Gastroesophageal sphincter (tissue), 4 donors: ENCODE measurements around the gene DNASE1. TPM values are rescaled to one million over a fixed set of nuclear protein-coding genes. Genes with fewer than 3 reads are reported as not detected.

Experiments used
- ATAC-seq: fragments of 150-250 bp; one replicate; pipeline ENCODE4 v1.9.1; 2016; ENCODE audit warnings: mild to moderate bottlenecking, moderate library complexity
- H3K27ac ChIP-seq, 4 donors: fragments of 200-600 bp; sonication (generic) in 3 of 4; 1 replicate in 3 of 4; 2 replicates in 1 of 4; pipeline ENCODE4 v1.5.1; 2016 to 2019
- H3K27me3 ChIP-seq: fragments of 200-600 bp; sonication (generic); one replicate; pipeline ENCODE4 v1.5.1; 2019
- H3K36me3 ChIP-seq, 2 donors: fragments of 200-600 bp; sonication (generic); one replicate each; pipeline ENCODE4 v1.5.1; 2019; ENCODE audit warnings: control low read depth in 1 of 2
- H3K4me1 ChIP-seq, 3 donors: fragments of 200-600 bp; sonication (generic); 1 replicate in 2 of 3; 2 replicates in 1 of 3; pipeline ENCODE4 v1.5.1; 2016 to 2019; ENCODE audit warnings: control low read depth in 2 of 3
- H3K4me3 ChIP-seq, 2 donors: fragments of 200-600 bp; sonication (generic); one replicate each; pipeline ENCODE4 v1.5.1; 2019; ENCODE audit warnings: mild to moderate bottlenecking in 1 of 2, moderate library complexity in 1 of 2
- H3K9me3 ChIP-seq, 3 donors: fragments of 200-600 bp; sonication (generic); one replicate each; pipeline ENCODE4 v1.5.1; 2017 to 2019; ENCODE audit warnings: control low read depth in 2 of 3
- CTCF ChIP-seq, 4 experiments: fragments of 200-600 bp in 2 of 4; fragments of 450-650 bp in 2 of 4; sonication (generic) in 1 of 4; IDR thresholded peaks; one replicate each; pipeline ENCODE4 v1.5.1; 2017 to 2019; ENCODE audit warnings: antibody characterized with exemption in 4 of 4, mild to moderate bottlenecking in 2 of 4, moderate library complexity in 2 of 4
- EP300 ChIP-seq: sonication (generic); formaldehyde crosslinking; IDR thresholded peaks from one replicate; pipeline ENCODE4 v1.6.1; 2017; ENCODE audit warnings: antibody characterized with exemption, mild to moderate bottlenecking
- POLR2A ChIP-seq, 2 donors: fragments of 450-650 bp; IDR thresholded peaks; one replicate each; pipeline ENCODE4 v1.6.1; 2017; ENCODE audit warnings: antibody characterized with exemption in 2 of 2, mild to moderate bottlenecking in 2 of 2, moderate library complexity in 1 of 2
- POLR2AphosphoS5 ChIP-seq: sonication (generic); formaldehyde crosslinking; IDR thresholded peaks from one replicate; pipeline ENCODE4 v1.6.1; 2017; ENCODE audit warnings: antibody characterized with exemption
- WGBS, 2 donors: methylation state at CpG; one replicate each; pipeline ENCODE4 v1.1.5; 2018; ENCODE audit warnings: low coverage in 1 of 2; 5-methylcytosine and 5-hydroxymethylcytosine counted together
- total RNA-seq, 4 donors: library from RNA; depleted of rRNA; stranded (reverse); fragments of >200 nt; gene quantifications; one replicate each; pipeline ENCODE4 v1.1.0, GENCODE V29; 2016

The DNASE1 gene
- total RNA-seq, 4 donors from 2014 or later: 7.1 to 20.9 (median 11.0) TPM

GRCh38 chr16:3681206-3681605 is 26.7 kb downstream of the DNASE1 start:
- H3K4me1 ChIP-seq: no peaks in the 10 kb centered on the region
- no peak overlapping the region for H3K27ac ChIP-seq
- H3K27me3 ChIP-seq: no peaks in the 10 kb centered on the region
- 83 to 100% methylated on average over 2 to 3 of the region's 3 CpGs for WGBS, 2 donors
- TF ChIP-seq POLR2A (IDR thresholded peaks at IDR 0.05) (no peak), EP300 (no peak), POLR2AphosphoS5 (no peak), CTCF (IDR thresholded peaks at IDR 0.05) (no peak)
- H3K4me3 ChIP-seq: no peak overlapping the region
- no peak for ATAC-seq
- no peaks in the 10 kb centered on the region for H3K9me3 ChIP-seq
- H3K36me3 ChIP-seq: peaks cover 0 to 96% of the 10 kb centered on the region in 2 donors

GRCh38 chr16:3687021-3687420 is 32.5 kb downstream of the DNASE1 start:
- WGBS, 2 donors: 80 to 89% methylated on average over 1 to 4 of the region's 7 CpGs
- no peaks in the 10 kb centered on the region for H3K27me3 ChIP-seq
- no peak overlapping the region for H3K27ac ChIP-seq
- peaks cover 0 to 19% (median 0%) of the 10 kb centered on the region in 3 donors for H3K4me1 ChIP-seq
- H3K36me3 ChIP-seq: peaks cover 0 to 68% of the 10 kb centered on the region in 2 donors
- no peak for ATAC-seq
- TF ChIP-seq EP300 (no peak), CTCF (IDR thresholded peaks at IDR 0.05) (no peak), POLR2AphosphoS5 (no peak), POLR2A (IDR thresholded peaks at IDR 0.05) (no peak)
- no peaks in the 10 kb centered on the region for H3K9me3 ChIP-seq
- H3K4me3 ChIP-seq: no peak overlapping the region

- H3K4me1 ChIP-seq: peaks cover 0 to 19% (median 0%) of the 10 kb centered on the region in 3 donors
- no peak for ATAC-seq
- H3K27ac ChIP-seq: no peak overlapping the region
- H3K4me3 ChIP-seq: no peak overlapping the region
- H3K36me3 ChIP-seq: peaks cover 0 to 60% of the 10 kb centered on the region in 2 donors
- H3K9me3 ChIP-seq: no peaks in the 10 kb centered on the region
- WGBS, 2 donors: 82 to 89% methylated on average over 4 to 9 of the region's 9 CpGs
- TF ChIP-seq POLR2AphosphoS5: no peak
- no peak for TF ChIP-seq CTCF (IDR thresholded peaks at IDR 0.05)
- TF ChIP-seq EP300: no peak
- no peak for TF ChIP-seq POLR2A (IDR thresholded peaks at IDR 0.05)
- no peaks in the 10 kb centered on the region for H3K27me3 ChIP-seq
These were observed 33.3 kb downstream of the DNASE1 start for GRCh38 chr16:3687792-3688191.

- H3K36me3 ChIP-seq: peaks cover 0 to 45% of the 10 kb centered on the region in 2 donors
- peak overlapping the region in 3 of 4 donors; percentile 72 to 82 (median 77) for H3K27ac ChIP-seq
- no peak overlapping the region for H3K4me3 ChIP-seq
- no peak for ATAC-seq
- no peaks in the 10 kb centered on the region for H3K9me3 ChIP-seq
- TF ChIP-seq EP300: no peak
- TF ChIP-seq POLR2AphosphoS5: no peak
- no peak for TF ChIP-seq CTCF (IDR thresholded peaks at IDR 0.05)
- no peak for TF ChIP-seq POLR2A (IDR thresholded peaks at IDR 0.05)
- H3K4me1 ChIP-seq: peaks cover 0 to 19% (median 0%) of the 10 kb centered on the region in 3 donors
- WGBS, 2 donors: 60 to 76% methylated on average over 1 to 5 of the region's 7 CpGs
- no peaks in the 10 kb centered on the region for H3K27me3 ChIP-seq
These were observed 35.2 kb downstream of the DNASE1 start for GRCh38 chr16:3689731-3690130.

- Histone ChIP-seq H3K27me3 (no peaks in the 10 kb centered on the region), H3K4me3 (peak overlapping the region; percentile 5 to 43), H3K4me1 (peaks cover 0 to 19% (median 0%) of the 10 kb centered on the region in 3 donors), H3K9me3 (no peaks in the 10 kb centered on the region), H3K36me3 (peaks cover 0 to 43% of the 10 kb centered on the region in 2 donors), H3K27ac (peak overlapping the region in 3 of 4 donors; percentile 72 to 82 (median 77))
- WGBS, 2 donors: 0 to 6% methylated on average over 1 to 6 of the region's 18 CpGs
- TF ChIP-seq CTCF (IDR thresholded peaks at IDR 0.05) (peak in 3 of 4 experiments; percentile 93 to 97 (median 94)), EP300 (no peak), POLR2AphosphoS5 (peak; percentile 76)
- ATAC-seq: peak; percentile 95
These were observed 36.0 kb downstream of the DNASE1 start for GRCh38 chr16:3690470-3690928.
